ENCODE measurements around the gene SEMA3A.

SEMA3A gene

DNA sequence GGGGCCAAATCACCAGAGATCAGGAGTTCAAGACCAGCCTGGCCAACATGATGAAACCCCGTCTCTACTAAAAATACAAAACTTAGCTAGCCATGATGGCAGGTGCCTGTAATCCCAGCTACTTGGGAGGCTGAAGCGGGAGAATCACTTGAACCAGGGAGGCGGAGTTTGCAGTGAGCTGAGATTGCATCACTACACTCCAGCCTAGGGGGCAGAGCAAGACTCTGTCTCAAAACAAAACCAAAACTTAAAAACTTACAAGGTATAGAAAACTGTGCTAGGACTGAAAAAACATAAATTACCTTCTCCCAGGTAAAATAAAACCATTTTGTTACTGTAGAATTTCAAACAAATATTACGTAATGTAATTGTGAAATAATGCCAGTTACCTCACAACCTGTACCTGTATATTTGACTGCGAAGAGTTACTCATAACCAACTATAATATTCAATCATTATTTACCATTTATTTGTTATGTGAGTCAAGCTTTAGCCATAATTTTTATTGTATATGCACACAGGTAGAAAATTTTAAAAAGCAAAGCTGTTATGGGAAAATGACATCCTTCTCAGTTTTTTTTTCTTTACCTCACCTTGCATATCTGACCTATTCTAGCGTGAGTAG is 180.9 kb downstream of the SEMA3A start:
- no peak for DNase-seq (ENCODE audit: low read depth in 2 of 2)

DNA sequence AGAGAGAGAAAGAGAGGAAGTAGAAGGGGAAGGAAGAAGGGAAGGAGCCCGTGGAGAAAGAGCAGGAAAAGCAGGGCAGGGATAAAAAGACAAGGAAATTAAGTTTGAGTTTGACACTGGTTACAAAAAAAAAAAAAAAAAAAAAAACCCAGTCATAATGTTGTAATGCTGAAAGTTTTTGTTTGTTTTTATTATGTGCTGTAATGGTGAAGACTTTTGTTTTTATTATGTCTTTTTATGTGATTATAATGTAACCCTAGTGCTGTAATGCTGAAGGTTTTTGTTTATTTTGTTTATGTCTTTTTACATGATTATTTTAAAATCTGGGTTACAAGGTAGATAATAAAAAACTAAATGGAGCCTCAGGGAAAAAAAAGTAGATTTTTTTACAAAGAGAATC is 184.8 kb downstream of the SEMA3A start:
- DNase-seq (ENCODE audit: low read depth in 2 of 2) = no peak

DNA sequence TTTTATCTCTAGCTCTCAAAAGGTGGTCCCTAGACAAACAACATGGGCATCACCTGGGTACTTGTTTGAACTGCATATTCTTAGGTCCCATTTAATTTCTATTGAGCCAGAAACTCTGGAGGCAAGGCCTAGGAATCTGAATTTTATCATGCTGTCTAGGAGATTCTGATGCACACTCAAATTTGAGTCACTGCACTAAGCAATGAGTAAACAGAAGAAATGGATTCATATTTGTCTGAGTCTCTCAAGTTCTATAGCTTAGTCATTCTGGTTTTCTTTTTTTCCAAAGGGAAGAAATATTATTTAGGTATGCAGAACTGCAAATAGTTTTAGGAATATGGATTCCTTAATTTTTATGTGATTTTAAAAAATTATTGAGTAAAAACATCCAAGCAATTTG is 185.5 kb downstream of the SEMA3A start:
- no peak for DNase-seq (ENCODE audit: low read depth in 2 of 2)

DNA sequence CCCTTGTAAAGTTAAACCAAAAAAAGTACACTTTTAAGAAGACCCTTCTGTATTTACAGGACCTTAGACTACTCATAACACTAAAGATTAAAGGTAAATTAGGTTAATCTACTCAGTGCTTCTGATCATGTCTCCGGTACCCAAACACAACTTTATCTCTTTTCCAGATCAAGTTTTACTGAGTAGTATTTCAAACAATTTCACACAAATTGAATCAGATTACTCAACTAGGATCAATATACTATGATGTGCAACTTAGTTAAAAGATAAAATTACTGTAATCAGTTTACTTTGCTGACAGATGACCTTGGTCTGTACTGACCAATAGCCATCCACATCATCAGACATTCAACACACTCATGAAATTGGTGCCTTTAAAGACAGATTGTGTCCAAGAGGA is 191.4 kb downstream of the SEMA3A start:
- DNase-seq (ENCODE audit: low read depth in 2 of 2) = no peak

DNA sequence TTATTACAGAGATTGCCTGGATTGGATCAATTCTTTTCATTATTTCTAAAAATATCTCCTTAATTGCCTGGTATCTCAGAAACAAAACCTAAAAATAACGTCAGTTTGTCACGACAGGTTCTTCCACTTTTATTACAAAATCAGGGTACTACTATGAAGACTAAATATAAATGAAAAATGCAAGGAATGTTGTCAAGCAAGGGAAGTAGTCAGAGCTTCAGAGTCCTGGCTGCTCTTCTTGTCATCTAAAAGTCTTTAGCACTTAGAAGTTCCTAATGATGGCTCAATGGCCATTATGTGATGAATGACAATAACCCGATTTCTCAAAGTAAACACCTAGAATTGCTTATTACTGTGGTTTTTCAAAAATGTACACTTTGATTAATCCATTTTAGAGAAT is 192.2 kb downstream of the SEMA3A start:
- DNase-seq (ENCODE audit: low read depth in 2 of 2) = no peak

DNA sequence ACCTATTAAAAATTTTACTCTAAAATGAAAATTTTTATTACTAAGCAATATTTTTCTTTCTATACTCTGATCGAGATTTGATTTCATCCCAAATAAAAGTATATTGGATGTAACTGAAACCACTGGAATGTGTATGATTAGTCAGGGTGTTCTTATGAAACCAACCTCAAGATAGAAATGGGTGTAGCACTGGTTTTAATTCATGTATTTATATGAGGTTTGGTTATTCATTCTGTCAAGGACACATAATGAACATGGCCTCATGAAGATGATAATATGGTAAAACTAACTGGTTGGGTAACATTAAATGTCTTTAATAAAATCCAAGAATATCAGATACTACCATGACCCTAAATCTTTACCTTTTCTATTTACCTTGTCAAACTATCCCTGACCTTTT is 197.7 kb downstream of the SEMA3A start:
- no peak for DNase-seq (ENCODE audit: low read depth in 2 of 2)

DNA sequence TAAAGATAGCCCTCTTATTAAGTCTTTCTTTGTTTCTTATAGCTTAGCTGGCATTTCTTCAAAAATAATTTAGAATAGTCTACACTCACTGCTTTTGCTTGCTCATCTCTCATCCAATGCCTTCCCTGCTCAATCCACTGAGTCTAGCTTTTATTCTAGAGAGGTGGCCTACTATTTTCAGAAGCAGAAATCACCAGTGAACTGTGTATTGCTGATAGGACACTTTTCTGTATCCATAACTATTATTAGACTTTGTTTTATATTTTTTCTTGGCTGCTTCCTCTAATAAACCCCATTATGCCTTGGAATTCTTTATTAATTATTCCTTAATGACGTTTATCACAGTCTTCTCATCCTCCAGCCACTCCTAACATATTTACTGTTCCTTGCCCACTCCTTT is 206.8 kb downstream of the SEMA3A start:
- no peak for DNase-seq (ENCODE audit: low read depth in 2 of 2)

DNA sequence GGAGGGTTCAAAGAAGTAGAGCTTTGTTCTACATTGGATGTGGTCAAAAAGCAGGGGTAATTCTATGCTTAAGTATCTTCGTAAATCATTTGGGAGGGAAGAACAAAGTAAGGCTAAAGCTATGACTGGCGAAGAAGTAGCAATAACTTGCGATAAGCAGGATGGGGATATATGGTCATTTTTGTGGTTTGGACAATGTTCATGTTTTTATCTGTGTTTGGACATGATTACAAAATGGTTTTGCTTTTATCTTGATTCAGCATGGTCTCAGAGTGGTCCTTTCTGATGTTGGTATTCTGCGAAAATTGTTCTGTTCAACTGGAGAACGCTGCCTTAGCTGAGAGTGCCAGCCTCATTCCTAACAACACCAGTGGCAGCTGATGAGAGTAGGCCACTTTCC is 208.8 kb downstream of the SEMA3A start:
- DNase-seq (ENCODE audit: low read depth in 2 of 2) = no peak

DNA sequence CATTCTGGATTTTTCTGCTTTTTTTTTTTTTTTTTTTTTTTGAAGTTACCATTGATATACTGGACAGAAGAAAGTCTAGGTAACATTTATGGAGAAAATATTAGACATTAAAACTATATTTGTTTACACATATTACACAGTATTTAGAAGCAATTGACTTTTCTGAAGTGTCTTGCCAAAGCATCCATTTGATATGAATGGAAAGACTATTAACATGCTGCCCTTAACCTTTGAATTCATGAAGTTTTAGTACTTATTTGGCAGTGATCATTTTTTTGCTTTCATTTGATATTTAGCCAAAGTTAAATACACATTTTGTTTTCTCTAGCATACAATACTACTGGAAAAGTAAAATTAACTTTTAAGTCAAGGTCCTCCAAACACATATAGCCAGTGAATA is 210.0 kb downstream of the SEMA3A start:
- DNase-seq (ENCODE audit: low read depth in 2 of 2) = no peak

DNA sequence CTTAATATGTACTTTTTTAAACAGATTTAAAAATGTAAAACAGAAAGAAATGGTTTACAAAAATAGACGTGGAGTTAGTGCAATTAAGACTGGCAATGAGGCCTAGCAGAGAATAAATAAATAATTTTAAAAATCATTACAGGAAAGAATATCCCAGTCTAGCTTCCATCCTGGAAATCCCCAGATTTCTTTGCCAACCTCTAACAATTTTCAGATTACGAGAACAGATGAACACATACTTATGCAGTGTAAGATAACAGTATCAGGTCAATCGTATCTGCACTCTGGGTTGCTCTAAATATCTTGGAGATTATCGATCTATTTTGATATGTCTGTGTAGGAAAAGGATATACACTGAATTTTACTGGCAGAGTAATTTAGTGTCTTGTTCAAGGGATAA is 210.5 kb downstream of the SEMA3A start:
- DNase-seq (ENCODE audit: low read depth in 2 of 2) = no peak

DNA sequence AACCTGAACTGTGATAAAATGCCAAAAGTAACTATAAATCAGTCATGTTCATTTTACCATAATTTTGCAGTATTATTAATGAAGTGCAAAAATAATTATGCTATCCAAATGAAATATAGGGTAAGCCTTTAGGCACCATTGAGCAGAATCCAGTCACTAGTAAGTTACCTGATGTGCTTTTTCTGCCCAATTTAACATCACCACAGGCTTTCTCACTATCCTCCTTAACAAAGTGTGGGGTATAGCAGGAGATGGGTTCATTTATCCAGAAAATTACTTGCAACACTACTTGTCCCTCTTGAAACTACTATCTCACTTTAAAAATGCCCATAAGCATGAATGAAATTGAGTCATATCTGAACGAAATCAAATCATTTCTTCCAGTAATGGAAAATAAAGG is 211.0 kb downstream of the SEMA3A start:
- DNase-seq (ENCODE audit: low read depth in 2 of 2) = no peak

DNA sequence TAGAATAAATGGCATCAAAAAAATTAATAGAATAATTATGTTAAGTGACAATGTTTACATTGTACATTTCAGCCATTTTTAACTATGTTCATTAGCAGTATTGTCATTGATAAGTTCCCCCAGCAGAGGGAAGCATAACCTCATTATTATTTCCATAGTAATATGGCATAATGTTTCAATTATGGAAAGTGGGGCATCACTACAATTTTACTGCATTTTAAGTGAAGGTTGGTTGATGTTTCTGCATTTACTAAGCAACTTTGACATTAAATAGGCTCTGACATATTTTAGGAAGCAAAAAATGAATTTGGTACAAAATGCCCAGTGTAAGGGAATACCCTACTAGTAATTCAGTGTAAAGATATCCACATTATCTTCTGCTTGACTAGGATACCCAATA is 218.3 kb downstream of the SEMA3A start:
- DNase-seq (ENCODE audit: low read depth in 2 of 2) = no peak

DNA sequence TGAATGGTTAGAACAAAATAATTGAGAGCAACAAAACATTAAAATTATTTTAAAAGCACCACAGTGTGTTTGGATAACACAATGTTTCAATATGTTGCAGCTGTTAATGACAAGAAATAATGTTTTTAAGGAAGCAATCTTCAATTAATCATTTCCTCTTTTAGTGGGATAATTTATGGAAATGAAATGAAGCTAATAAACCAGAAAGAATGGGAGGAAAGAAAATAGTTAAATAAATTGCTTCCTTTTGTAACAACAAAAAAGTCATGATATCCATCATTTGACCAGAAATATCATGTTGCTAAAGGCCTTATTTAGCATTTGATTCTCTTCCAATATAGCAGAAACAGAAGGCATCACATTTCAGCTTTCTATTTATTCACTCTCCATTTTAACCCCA is 224.5 kb downstream of the SEMA3A start:
- DNase-seq (ENCODE audit: low read depth in 2 of 2) = no peak

DNA sequence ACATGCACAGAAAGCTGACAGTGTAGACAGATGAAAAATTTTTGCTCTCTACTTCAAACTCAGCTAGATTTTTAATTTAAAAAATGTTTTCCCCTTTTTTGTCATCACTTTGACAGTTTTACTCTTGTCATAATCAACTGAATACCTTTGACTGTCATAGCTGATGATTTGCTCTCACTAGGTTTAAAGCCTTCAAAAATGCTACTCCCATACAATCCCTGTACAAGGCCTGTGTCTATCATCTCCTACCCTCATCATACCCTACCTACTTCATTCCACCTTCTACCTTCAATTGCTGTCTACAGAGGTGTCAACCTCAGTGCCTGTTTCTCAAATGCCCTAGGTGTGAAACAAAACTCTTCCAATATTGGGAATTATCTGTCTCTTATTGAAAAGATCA is 230.3 kb downstream of the SEMA3A start:
- no peak for DNase-seq (ENCODE audit: low read depth in 2 of 2)

DNA sequence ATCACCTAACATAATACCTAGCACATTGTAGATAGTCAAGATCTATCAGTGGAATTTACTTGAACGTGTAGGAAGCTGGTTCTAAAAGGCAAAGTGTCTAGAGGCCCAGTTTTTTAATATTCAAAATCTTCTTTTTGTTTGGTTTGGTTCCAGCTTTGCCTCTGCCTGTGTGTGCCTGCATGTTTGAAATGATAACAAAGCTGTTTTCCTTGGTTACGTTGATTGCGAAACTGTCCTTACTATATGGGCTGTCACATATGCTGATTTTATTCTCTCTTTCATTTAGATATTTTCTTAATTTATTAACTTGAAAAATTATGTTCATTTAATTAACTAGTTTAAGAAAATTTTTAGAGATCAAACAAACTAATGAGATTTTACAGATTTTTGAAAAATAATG is 237.3 kb downstream of the SEMA3A start:
- no peak for DNase-seq (ENCODE audit: low read depth in 2 of 2)

DNA sequence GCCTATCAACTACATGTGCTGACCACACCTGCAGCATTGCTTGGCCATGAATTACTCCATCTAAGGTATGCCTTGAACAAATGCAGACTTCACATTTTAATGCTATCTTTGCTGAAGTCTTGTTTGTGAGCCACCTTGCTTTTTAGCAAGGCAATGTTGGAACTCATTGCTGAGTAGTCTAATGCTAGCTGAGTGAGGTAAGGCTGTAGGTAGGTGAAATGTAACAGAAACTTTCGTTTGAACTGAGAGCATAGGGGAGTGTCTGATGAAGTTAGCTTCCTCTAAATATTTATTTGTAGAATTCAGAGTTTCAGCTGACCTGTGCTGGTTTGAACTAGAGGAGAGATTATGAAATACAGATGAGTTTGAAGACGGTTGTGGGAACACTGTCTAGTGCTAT is 238.5 kb downstream of the SEMA3A start:
- DNase-seq (ENCODE audit: low read depth in 2 of 2) = no peak

DNA sequence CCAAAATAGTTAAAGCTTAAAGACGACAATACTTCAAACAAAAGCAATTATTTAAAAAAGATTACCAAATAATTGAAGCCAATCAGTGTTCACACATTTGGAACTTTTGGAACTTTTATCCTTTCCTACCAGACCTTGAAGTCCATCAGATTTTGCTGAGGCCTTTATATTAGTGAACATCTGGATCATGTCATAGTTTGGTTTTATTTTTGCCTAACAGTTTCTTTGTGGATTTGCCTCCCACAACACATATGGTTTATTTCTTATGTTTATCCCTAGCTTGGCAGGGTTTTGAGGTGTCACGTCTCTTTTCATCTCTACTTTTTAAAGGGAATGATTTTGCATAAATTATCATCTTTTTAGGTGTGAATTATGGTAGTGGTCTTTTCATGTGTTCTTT is 242.4 kb downstream of the SEMA3A start:
- no peak for DNase-seq (ENCODE audit: low read depth in 2 of 2)

DNA sequence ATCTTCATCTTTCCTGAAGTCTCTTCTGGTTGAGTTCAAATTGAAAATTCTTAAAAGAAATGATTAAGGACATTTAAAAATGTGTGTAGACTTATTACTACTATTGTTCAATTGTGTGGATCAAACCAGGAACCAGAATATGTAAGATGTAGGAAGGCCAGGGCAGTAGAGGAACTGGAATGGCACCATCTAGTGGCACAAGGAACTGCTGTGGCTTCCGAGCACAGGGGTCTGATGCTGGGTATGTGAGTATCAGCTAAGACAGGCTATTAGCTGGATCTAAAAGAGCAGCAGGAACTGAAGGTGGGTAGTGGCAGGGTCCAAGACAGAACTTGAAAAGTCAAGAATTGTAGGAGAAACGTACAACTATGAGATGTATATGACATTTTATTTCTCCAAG is 247.3 kb downstream of the SEMA3A start:
- DNase-seq (ENCODE audit: low read depth in 2 of 2) = no peak

DNA sequence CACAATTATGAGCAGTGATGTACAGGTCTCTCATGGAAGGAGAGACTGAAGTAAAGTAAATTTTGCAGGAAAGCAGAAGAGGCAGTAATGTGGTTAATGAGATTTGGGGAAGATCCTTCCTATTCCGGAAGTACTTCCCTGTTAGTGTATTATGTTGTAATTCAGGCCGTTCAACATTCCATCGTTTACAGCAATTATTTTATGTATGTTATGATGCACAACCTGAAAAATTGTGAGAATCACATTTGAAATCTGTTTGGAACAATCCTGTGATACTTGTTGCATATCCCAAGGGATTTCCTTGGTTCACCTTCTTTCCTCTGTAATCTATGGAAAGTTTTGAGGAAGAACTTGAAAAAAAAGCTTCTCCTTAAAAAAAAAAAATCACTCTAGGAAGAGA is 247.8 kb downstream of the SEMA3A start:
- DNase-seq (ENCODE audit: low read depth in 2 of 2) = no peak

DNA sequence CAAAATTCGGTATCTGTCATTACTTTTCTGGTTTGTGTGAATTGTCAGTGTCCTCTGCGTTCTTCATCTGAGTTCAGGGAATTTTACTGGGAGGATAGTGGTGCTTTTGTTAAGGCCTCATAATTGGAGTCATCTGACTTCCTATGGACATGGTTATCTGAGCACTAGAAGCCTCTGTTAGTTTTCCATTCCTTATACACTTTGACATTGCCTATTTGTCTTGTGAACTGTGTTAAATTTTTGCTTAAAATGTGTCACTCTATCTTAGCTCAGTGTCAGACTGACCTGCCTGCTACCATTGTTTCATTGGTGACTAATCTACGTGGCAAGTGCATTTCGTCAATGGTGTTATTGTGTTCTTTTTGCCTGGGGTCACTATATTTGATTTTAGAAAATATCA is 253.3 kb downstream of the SEMA3A start:
- no peak for DNase-seq (ENCODE audit: low read depth in 2 of 2)

DNA sequence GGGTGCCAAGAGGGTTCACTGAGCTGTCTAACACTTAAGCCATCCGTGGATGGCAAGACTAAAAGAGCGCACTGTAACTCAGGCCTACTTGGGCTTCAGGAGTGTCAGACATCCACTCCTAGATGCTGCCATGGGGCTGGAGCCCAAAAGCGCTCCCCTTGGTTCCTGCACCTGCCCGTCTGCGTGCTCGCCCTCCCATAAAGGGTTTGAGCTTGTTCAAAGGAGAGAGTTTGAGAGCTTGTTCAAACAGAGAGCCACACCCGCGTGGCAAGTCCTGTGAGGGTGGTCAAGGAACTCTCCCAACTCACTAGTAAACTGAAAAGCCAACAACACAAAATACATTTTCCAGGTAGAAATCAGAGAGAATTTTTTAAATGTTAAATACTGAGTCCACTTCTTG is 256.7 kb downstream of the SEMA3A start:
- no peak for DNase-seq (ENCODE audit: low read depth in 2 of 2)

DNA sequence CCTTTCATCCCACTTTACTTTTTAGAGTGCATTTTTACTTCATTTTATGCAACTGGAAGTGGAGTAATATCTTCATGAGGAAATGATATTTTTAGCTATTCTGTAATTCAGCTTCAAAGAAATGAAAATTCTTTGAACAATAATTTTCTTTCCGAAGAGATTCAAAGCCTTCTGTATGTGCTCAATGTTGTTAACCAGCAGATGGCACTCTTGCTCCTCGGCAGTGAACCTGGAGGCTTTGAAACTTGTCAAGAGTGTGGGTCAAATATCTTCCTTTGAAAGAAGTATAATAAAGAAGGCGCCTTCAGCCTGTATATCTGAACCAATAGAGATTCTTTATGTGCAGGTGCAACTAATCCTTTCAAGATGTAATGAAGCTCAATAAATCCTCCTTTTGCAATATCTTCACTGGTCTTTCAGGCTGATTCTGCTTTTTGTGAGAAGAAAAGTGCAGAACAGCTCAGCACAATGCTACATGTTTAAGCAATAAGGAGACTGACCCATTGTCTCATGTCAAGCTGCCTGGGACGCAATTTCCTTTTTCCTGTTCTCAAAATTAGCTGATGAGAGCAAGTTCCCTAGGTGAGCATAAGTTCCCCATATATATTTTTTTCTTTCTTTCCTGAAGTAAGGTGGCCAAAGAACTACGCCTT is 258.4 kb downstream of the SEMA3A start:
- peak; percentile 5 to 8 for DNase-seq (ENCODE audit: low read depth in 2 of 2)

DNA sequence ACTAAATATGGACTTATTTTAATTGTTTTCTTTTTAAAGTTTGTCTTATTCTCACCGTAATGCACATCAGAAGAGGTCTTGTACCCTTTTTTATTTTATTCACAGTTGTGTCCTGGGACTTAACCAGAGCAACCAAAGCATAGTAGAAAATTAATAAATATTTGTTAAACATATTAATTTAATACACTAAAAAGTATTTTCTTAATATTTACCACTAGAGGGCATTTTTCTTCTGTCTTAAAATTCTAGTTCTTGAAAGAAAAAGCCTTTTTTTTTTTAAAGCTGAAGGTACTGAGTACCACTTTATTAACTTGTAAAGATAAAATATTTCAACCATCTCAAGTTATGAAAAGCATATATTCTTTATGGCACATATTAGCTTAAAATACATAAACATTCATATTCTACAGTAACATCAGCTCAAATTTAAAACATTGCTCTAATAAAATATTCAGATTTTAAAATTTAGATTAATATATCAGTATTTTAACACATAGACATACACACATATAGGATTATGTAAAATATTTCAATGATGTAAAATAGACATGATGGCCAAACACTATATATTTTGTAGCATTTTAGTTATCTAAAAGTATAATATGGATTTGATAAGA is 260.4 kb downstream of the SEMA3A start:
- DNase-seq (ENCODE audit: low read depth in 2 of 2) = no peak

DNA sequence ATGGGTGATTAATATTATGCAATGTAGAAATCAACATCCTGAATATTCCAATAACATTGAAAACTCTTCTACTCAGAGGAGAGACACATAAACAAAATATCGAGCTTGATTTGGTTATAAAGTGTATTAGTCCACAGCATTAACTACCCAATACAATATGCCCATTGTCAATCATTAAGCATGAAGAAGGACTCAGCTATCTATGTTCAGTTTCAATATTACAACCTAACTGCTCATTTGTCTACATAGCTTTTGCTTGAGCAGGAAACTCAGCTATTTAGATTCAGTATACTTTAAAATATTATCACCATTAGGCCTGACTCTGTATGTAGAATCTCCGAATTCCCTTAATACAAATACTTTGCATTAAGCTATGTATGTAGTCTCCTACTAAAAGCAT is 262.6 kb downstream of the SEMA3A start:
- DNase-seq (ENCODE audit: low read depth in 2 of 2) = no peak

Measured in stimulated activated CD8-positive, alpha-beta memory T cell treated with anti-CD3 and anti-CD28 coated beads, Interleukin-2, amount 100 ng/mL, for 48 hours (primary cell).